ENCODE data around the gene AP2A2.

The AP2A2 gene

GRCh38 chr11:1024597-1025409 lies 99.1 kb downstream of the AP2A2 start:
- POLR2A ChIA-PET (ENCODE audit: low non-redundant PET): no interaction called here

GRCh38 chr11:1025410-1026162 lies 99.9 kb downstream of the AP2A2 start:
- H3K27ac ChIP-seq: no peak overlapping the region
- TF ChIP-seq CTCF (conservative IDR thresholded peaks at IDR 0.05; ENCODE audit: low read depth): no peak
- POLR2A ChIA-PET (ENCODE audit: low non-redundant PET): no interaction called here
- CTCF ChIA-PET: no interaction called here
- DNase-seq (ENCODE audit: low spot score): no peak

More at GRCh38 chr11:1024597-1025409, 99.1 kb downstream of the AP2A2 start:
- no peak for TF ChIP-seq CTCF (conservative IDR thresholded peaks at IDR 0.05; ENCODE audit: low read depth)
- DNase-seq (ENCODE audit: low spot score): no peak
- H3K27ac ChIP-seq: no peak overlapping the region
- CTCF ChIA-PET: no interaction called here

GRCh38 chr11:1026163-1026450 lies 100.4 kb downstream of the AP2A2 start:
- TF ChIP-seq CTCF (conservative IDR thresholded peaks at IDR 0.05; ENCODE audit: low read depth): no peak
- POLR2A ChIA-PET (ENCODE audit: low non-redundant PET): no interaction called here
- CTCF ChIA-PET: no interaction called here
- no peak for DNase-seq (ENCODE audit: low spot score)
- no peak overlapping the region for H3K27ac ChIP-seq

GRCh38 chr11:1026641-1027482 lies 101.2 kb downstream of the AP2A2 start:
- no peak overlapping the region for H3K27ac ChIP-seq
- no peak for DNase-seq (ENCODE audit: low spot score)
- ChIA-PET CTCF (interaction anchor here (0.6 kb wide), 1 partner anchor 100 kb away, joined by 4 read pairs; no protein-coding TSS in a partner anchor), POLR2A (ENCODE audit: low non-redundant PET) (no interaction called here)
- no peak for TF ChIP-seq CTCF (conservative IDR thresholded peaks at IDR 0.05; ENCODE audit: low read depth)

GRCh38 chr11:1027483-1028290 lies 102.0 kb downstream of the AP2A2 start:
- ChIA-PET POLR2A (ENCODE audit: low non-redundant PET) (no interaction called here), CTCF (interaction anchor here (0.6 kb wide), 2 partner anchors 16 to 101 kb away, joined by 3 to 4 read pairs; no protein-coding TSS in a partner anchor)
- no peak for TF ChIP-seq CTCF (conservative IDR thresholded peaks at IDR 0.05; ENCODE audit: low read depth)
- no peak overlapping the region for H3K27ac ChIP-seq
- DNase-seq (ENCODE audit: low spot score): no peak

GRCh38 chr11:1028291-1028540 lies 102.5 kb downstream of the AP2A2 start:
- ChIA-PET CTCF (interaction anchor here (0.6 kb wide), 1 partner anchor 16 kb away, joined by 3 read pairs; no protein-coding TSS in a partner anchor), POLR2A (ENCODE audit: low non-redundant PET) (no interaction called here)
- DNase-seq (ENCODE audit: low spot score): no peak
- no peak overlapping the region for H3K27ac ChIP-seq
- TF ChIP-seq CTCF (conservative IDR thresholded peaks at IDR 0.05; ENCODE audit: low read depth): no peak

Data from RWPE1 (cell line).